H9 (cell line): Measurements from ENCODE around the gene ATF2. TPM values are rescaled to one million over a fixed set of nuclear protein-coding genes. Genes with fewer than 3 reads are reported as not detected.

Experiments used
- DNase-seq: peaks from one replicate; pipeline ENCODE4 v3.0.0-alpha.2; 2017
- H2AFZ ChIP-seq: one replicate; pipeline ENCODE4 v1.6.1; 2013; ENCODE audit warnings: mild to moderate bottlenecking, low read length, control low read depth, moderate library complexity
- H2AK5ac ChIP-seq: 2 replicates; pipeline ENCODE4 v1.6.1; 2013; ENCODE audit warnings: low read length, control low read depth, mixed read lengths; ENCODE audit not compliant: insufficient read length
- H2BK120ac ChIP-seq: one replicate; pipeline ENCODE4 v1.6.1; 2013; ENCODE audit warnings: low read depth, mild to moderate bottlenecking, low read length, control low read depth, inconsistent platforms; ENCODE audit not compliant: poor library complexity, severe bottlenecking
- H2BK12ac ChIP-seq: 2 replicates; pipeline ENCODE4 v1.6.1; 2013; ENCODE audit warnings: low read length, control low read depth, mixed read lengths, low read depth; ENCODE audit not compliant: insufficient read length
- H2BK15ac ChIP-seq: 2 replicates; pipeline ENCODE4 v1.6.1; 2013; ENCODE audit warnings: low read depth, low read length, control low read depth
- H2BK20ac ChIP-seq: one replicate; pipeline ENCODE4 v1.6.1; 2013; ENCODE audit warnings: low read depth, mild to moderate bottlenecking, low read length, control low read depth, inconsistent platforms; ENCODE audit not compliant: poor library complexity, severe bottlenecking
- H2BK5ac ChIP-seq: 2 replicates; pipeline ENCODE4 v1.6.1; 2013; ENCODE audit warnings: low read length, control low read depth, mixed read lengths; ENCODE audit not compliant: insufficient read length
- H3K14ac ChIP-seq: 2 replicates; pipeline ENCODE4 v1.6.1; 2013; ENCODE audit warnings: low read length, control low read depth; ENCODE audit not compliant: insufficient read depth
- H3K18ac ChIP-seq: 2 replicates; pipeline ENCODE4 v1.6.1; 2013; ENCODE audit warnings: low read depth, mild to moderate bottlenecking, mixed read lengths, low read length, control low read depth; ENCODE audit not compliant: insufficient read length
- H3K23ac ChIP-seq: 2 replicates; pipeline ENCODE4 v1.6.1; 2013; ENCODE audit warnings: low read length, control low read depth, mixed read lengths, low read depth; ENCODE audit not compliant: insufficient read length
- H3K23me2 ChIP-seq: 2 replicates; pipeline ENCODE4 v1.6.1; 2013; ENCODE audit warnings: low read depth, mild to moderate bottlenecking, mixed read lengths, low read length, control low read depth; ENCODE audit not compliant: insufficient read length, poor library complexity, severe bottlenecking
- H3K27ac ChIP-seq: 2 replicates; pipeline ENCODE4 v1.5.1; 2013; ENCODE audit warnings: low read length, control low read depth, mixed read lengths, low read depth; ENCODE audit not compliant: insufficient read length
- H3K27me3 ChIP-seq: 2 replicates; pipeline ENCODE4 v1.6.1; 2013; ENCODE audit warnings: low read length, control low read depth, inconsistent platforms; ENCODE audit not compliant: insufficient read depth
- H3K4ac ChIP-seq: 2 replicates; pipeline ENCODE4 v1.6.1; 2013; ENCODE audit warnings: low read depth, mild to moderate bottlenecking, control low read depth, inconsistent platforms, low read length, moderate library complexity
- H3K4me1 ChIP-seq: 2 replicates; pipeline ENCODE4 v1.6.1; 2013; ENCODE audit warnings: low read length, control low read depth, inconsistent platforms; ENCODE audit not compliant: insufficient read depth
- H3K4me2 ChIP-seq: 2 replicates; pipeline ENCODE4 v1.6.1; 2013; ENCODE audit warnings: low read length, control low read depth, mixed read lengths; ENCODE audit not compliant: insufficient read length, insufficient read depth
- H3K56ac ChIP-seq: 2 replicates; pipeline ENCODE4 v1.6.1; 2013; ENCODE audit warnings: low read depth, mild to moderate bottlenecking, mixed read lengths, low read length, control low read depth; ENCODE audit not compliant: insufficient read length
- H3K79me1 ChIP-seq: 2 replicates; pipeline ENCODE4 v1.6.1; 2013; ENCODE audit warnings: low read depth, mild to moderate bottlenecking, moderate library complexity, low read length, control low read depth, inconsistent platforms; ENCODE audit not compliant: insufficient read depth, poor library complexity, severe bottlenecking
- H3K79me2 ChIP-seq: 2 replicates; pipeline ENCODE4 v1.6.1; 2013; ENCODE audit warnings: low read length, control low read depth, inconsistent platforms; ENCODE audit not compliant: insufficient read depth
- H3K9ac ChIP-seq: 2 replicates; pipeline ENCODE4 v1.6.1; 2013; ENCODE audit warnings: low read length, control low read depth, mixed read lengths; ENCODE audit not compliant: insufficient read length; ENCODE audit errors: extremely low read depth
- H3K9me3 ChIP-seq: one replicate; pipeline ENCODE4 v1.6.1; 2013; ENCODE audit warnings: low read depth, low read length, inconsistent platforms; ENCODE audit not compliant: control insufficient read depth
- H3T11ph ChIP-seq: one replicate; pipeline ENCODE4 v1.6.1; 2013; ENCODE audit warnings: mild to moderate bottlenecking, low read length, control low read depth, inconsistent platforms
- H4K20me1 ChIP-seq: one replicate; pipeline ENCODE4 v1.6.1; 2013; ENCODE audit not compliant: control insufficient read depth, insufficient read length, insufficient read depth
- H4K5ac ChIP-seq: 2 replicates; pipeline ENCODE4 v1.6.1; 2013; ENCODE audit warnings: low read depth, mild to moderate bottlenecking, mixed read lengths, low read length, control low read depth; ENCODE audit not compliant: insufficient read length
- H4K8ac ChIP-seq: replicated peaks from 2 replicates; pipeline ENCODE4 v1.6.1; 2013; ENCODE audit warnings: low read length, control low read depth, mixed read lengths, low read depth; ENCODE audit not compliant: insufficient read length
- H4K91ac ChIP-seq: 2 replicates; pipeline ENCODE4 v1.6.1; 2013; ENCODE audit warnings: low read depth, mild to moderate bottlenecking, moderate library complexity, mixed read lengths, low read length, control low read depth; ENCODE audit not compliant: insufficient read length
- H3K27ac Mint-ChIP-seq, 3 experiments: 2 replicates in 2 of 3; 3 replicates in 1 of 3; pipeline ENCODE4 v1.8.0; 2020 to 2021; ENCODE audit warnings: mixed read lengths in 3 of 3, mild to moderate bottlenecking in 1 of 3, moderate library complexity in 1 of 3
- H3K27me3 Mint-ChIP-seq: 2 replicates; pipeline ENCODE4 v1.8.0; 2021; ENCODE audit warnings: low read depth, mild to moderate bottlenecking, moderate library complexity, mixed read lengths
- H3K36me3 Mint-ChIP-seq, 3 experiments: 2 replicates in 2 of 3; 3 replicates in 1 of 3; pipeline ENCODE4 v1.8.0; 2020 to 2021; ENCODE audit warnings: low read depth in 3 of 3, mixed read lengths in 3 of 3; ENCODE audit not compliant: insufficient read depth in 1 of 3
- H3K4me1 Mint-ChIP-seq, 2 experiments: 2 replicates each; pipeline ENCODE4 v1.8.0; 2020; ENCODE audit warnings: mixed read lengths in 2 of 2
- H3K4me3 Mint-ChIP-seq, 2 experiments: 2 replicates in 1 of 2; 3 replicates in 1 of 2; pipeline ENCODE4 v1.8.0; 2020 to 2021; ENCODE audit warnings: mild to moderate bottlenecking in 2 of 2, mixed read lengths in 2 of 2, moderate library complexity in 1 of 2
- H3K9me3 Mint-ChIP-seq, 2 experiments: 2 replicates in 1 of 2; 3 replicates in 1 of 2; pipeline ENCODE4 v1.8.0; 2020; ENCODE audit warnings: mild to moderate bottlenecking in 2 of 2, mixed read lengths in 2 of 2, moderate library complexity in 1 of 2
- WGBS: extraction: QIAGEN DNeasy Blood & Tissue Kit; methylation state at CpG from one replicate; pipeline ENCODE4 v1.1.7; 2013; ENCODE audit warnings: missing lambda C conversion rate, low lambda C conversion rate, mixed read lengths; ENCODE audit not compliant: insufficient read length; ENCODE audit errors: extremely low coverage; 5-methylcytosine and 5-hydroxymethylcytosine counted together
- total RNA-seq: library from RNA; stranded (reverse); gene quantifications from 2 replicates; pipeline ENCODE4 v1.2.1, GENCODE V29; 2021
- TF ChIP-seq, protein P1 (sequence below): fragments of 200-600 bp; sonication (generic); conservative IDR thresholded peaks from 3 replicates; pipeline ENCODE4 v1.8.0; 2021; ENCODE audit warnings: antibody characterized with exemption, mild to moderate bottlenecking

The ATF2 gene
- total RNA-seq, 1 experiment from 2014 or later = 40.9 TPM

GRCh38 chr2:175143191-175143590 lies 24.8 kb downstream of the ATF2 start:
- no peaks in the 10 kb centered on the region for H3K4me1 Mint-ChIP-seq
- H3T11ph ChIP-seq = no peak overlapping the region
- H3K4me2 ChIP-seq = no peak overlapping the region
- no peaks in the 10 kb centered on the region for H3K9me3 Mint-ChIP-seq
- no peak overlapping the region for H4K91ac ChIP-seq
- H3K23me2 ChIP-seq = no peaks in the 10 kb centered on the region
- no peak overlapping the region for H2AFZ ChIP-seq
- H3K27ac ChIP-seq = no peak overlapping the region
- no peak for DNase-seq
- H3K9me3 ChIP-seq = no peaks in the 10 kb centered on the region
- no CpG with 5 or more reads among the region's 1 CpG for WGBS
- peaks cover 8 to 31% (median 31%) of the 10 kb centered on the region in 3 experiments; a peak in 6 of 7 replicates for H3K36me3 Mint-ChIP-seq
- H2BK20ac ChIP-seq = no peak overlapping the region
- no peak overlapping the region for H3K27ac Mint-ChIP-seq
- H2AK5ac ChIP-seq = no peak overlapping the region
- H3K9ac ChIP-seq = no peak overlapping the region
- H2BK15ac ChIP-seq = no peak overlapping the region
- no peaks in the 10 kb centered on the region for H4K20me1 ChIP-seq
- peaks cover 2% of the 10 kb centered on the region; the same call in 1 of the 2 replicates for H3K79me2 ChIP-seq
- H4K8ac ChIP-seq = no peak overlapping the region
- no peak overlapping the region for H3K4me3 Mint-ChIP-seq
- TF ChIP-seq, protein P1, sequence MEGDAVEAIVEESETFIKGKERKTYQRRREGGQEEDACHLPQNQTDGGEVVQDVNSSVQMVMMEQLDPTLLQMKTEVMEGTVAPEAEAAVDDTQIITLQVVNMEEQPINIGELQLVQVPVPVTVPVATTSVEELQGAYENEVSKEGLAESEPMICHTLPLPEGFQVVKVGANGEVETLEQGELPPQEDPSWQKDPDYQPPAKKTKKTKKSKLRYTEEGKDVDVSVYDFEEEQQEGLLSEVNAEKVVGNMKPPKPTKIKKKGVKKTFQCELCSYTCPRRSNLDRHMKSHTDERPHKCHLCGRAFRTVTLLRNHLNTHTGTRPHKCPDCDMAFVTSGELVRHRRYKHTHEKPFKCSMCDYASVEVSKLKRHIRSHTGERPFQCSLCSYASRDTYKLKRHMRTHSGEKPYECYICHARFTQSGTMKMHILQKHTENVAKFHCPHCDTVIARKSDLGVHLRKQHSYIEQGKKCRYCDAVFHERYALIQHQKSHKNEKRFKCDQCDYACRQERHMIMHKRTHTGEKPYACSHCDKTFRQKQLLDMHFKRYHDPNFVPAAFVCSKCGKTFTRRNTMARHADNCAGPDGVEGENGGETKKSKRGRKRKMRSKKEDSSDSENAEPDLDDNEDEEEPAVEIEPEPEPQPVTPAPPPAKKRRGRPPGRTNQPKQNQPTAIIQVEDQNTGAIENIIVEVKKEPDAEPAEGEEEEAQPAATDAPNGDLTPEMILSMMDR = no peak
- H2BK5ac ChIP-seq = no peak overlapping the region
- no peak overlapping the region for H2BK120ac ChIP-seq
- peaks cover 10% of the 10 kb centered on the region for H3K79me1 ChIP-seq
- no peak overlapping the region for H3K4ac ChIP-seq
- no peak overlapping the region for H3K18ac ChIP-seq
- no peaks in the 10 kb centered on the region for H3K4me1 ChIP-seq
- H3K27me3 ChIP-seq = no peaks in the 10 kb centered on the region
- H3K56ac ChIP-seq = no peak overlapping the region
- no peak overlapping the region for H3K14ac ChIP-seq
- no peak overlapping the region for H2BK12ac ChIP-seq
- H3K27me3 Mint-ChIP-seq = no peaks in the 10 kb centered on the region
- no peak overlapping the region for H3K23ac ChIP-seq
- no peak overlapping the region for H4K5ac ChIP-seq
